EL (cell line): Measurements from ENCODE around the gene PRR14.
A peak's percentile ranks its signal among the peaks of the same experiment; 100 is the strongest.
"Not testable (repeated sequence)": the region's sequence is repeated elsewhere in the genome, so short reads cannot be mapped to it uniquely, and the experiment has no call there.

Experiments used
- DNase-seq: peaks from one replicate; pipeline ENCODE4 v3.0.0-alpha.2; 2016

PRR14 gene

DNA sequence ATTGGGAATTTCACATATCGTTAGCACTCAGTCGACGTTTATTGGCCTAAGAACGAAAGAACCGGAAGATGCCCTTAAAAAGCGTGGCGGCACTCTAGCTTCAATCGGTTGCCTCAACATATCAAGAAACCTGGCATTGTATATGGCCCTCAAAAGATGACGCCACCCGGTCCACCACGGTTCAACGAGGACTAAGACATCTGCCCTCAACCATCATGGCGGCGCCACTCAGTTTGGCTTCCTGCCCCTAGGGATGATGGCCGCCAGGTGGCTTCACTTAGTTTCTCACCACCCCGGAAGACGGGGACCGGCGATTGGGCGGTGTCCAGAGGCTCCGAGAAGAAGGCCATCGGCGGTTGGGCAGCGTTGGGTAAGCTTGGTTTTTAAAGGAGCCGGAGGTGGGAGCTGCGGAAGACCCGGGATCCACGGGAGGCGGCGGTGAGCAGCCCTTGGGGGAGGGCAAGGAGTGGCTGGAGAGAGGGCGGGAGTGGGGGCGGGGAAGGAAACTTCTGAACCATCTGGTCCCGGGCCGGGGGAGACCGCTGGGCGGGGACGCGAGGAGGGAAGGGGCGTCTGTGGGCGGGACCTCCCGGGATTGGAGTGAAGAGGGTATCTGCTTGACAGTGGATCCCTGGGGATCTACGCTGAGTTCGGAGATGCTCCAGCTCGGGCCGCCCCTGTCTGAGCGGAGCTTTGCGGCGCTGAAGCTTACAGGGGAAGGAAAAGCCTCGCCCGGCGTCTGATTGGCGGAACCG, at the start of gene PRR14:
Gene PRR14 (plus strand): TSS at position 592 of the 755 bp plus-strand sequence. CDS start 686 bp downstream, outside the sequence.
- peak; percentile 100 for DNase-seq

GRCh38 chr16:30601966-30602365, 48.8 kb upstream of the PRR14 start:
- DNase-seq = no peak

DNA sequence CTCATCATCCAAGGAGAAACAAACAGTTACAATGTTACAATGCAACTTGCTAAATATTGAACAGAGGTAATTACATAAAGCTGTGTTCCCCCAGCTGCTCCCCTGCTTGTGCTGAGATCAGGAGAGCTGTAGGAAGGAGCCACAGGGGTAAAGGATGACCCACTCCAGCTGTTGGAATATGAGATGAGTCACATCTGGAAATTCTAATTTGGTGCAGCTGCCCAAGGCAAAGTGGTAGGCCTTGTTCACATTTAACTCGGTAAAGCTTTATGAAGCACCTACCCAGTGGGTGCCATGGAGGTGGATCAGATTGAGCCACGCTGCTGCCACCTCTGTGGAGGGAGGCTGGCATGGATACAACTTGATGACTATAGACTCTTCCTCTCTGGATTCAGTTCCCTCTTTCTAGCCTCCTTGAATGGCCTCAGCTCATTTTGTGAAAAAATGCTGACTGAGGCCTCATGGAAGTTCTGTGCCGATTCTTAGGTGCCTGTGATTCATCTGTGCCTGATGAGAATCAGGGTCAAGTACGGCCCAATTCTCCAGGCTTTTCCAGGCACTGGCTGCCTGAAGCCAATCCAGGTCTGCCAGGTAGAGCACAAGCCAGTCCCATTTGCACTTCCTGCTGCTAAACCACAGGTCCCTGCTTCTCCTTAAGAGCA, 48.0 kb upstream of the PRR14 start:
- DNase-seq = peak; percentile 9

- DNase-seq = no peak
Observed at GRCh38 chr16:30603945-30604315, 46.8 kb upstream of the PRR14 start.

GRCh38 chr16:30604316-30604947, 46.3 kb upstream of the PRR14 start:
- no peak for DNase-seq

DNA sequence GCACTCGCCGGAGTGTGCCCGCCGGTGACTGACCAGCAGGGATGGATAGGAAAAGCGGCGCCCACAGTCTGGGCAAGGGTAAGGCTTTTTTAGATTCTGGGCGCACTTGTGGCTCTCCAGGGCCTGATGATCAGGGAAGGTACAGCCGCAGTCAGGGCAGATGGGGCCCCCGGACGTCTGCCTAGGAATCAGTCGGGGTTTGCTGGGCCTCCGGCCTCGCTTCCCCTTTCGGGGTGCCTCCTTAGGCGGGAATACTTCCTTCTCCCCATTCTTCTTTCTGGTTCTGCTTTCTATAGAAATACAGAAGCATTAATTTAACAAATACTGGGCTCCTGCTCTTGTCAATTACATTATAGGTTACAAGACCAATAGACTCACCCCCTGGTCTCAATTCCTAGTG, 45.6 kb upstream of the PRR14 start:
- DNase-seq = no peak

- DNase-seq = no peak
Observed at GRCh38 chr16:30606004-30606403, 44.8 kb upstream of the PRR14 start.

DNA sequence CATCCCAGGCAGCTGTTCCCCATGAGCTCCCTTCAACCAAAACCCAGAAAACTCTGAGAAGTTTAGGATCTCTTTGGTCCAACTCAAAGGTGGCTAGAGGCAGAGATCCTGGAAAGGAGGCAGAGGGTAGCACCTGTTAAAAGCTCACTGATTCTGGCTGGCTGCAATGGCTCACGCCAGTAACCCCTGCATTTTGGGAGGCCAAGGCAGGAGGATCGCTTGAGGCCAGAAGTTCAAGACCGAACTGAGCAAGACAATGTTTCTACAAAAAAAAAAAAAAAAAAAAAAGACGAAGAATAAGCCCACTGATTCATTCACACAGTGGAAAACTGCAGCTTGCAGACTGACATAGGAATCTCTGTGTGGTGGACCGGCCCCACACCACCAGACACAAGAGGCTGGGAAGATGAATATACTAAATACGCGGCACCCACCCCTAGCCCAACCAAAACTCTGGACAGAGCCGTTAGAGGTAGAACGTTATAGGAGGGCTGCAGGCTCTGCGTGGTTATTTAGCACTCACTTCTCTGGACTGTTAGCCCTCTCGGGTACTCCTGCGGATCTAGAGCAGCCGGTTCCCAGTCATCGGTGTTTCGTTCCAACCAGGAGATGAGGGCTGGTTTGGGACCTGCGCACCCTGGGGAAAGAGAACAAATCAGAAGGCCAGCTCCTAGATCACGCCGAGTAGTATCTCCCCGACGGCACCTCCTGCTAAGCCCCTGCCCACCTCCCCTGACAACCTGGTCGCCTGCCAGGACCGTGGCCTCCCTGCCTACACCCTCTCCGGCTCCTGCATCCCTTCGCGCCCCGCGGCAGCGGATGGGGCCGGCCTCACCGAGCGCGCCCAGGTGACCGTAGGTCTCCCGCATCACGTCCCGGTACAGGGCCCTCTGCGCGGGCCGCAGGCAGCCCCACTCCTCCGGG, 41.5 kb upstream of the PRR14 start:
- DNase-seq = peak; percentile 38

- DNase-seq = peak; percentile 97
Observed at GRCh38 chr16:30609926-30610839, 40.6 kb upstream of the PRR14 start, which contains the start of gene ZNF689. ZNF689 (minus strand) TSS chr16:30610389; CDS start chr16:30610041, 348 bp downstream.

- peak; percentile 28 for DNase-seq
Observed at GRCh38 chr16:30615358-30616091, 35.2 kb upstream of the PRR14 start.

DNA sequence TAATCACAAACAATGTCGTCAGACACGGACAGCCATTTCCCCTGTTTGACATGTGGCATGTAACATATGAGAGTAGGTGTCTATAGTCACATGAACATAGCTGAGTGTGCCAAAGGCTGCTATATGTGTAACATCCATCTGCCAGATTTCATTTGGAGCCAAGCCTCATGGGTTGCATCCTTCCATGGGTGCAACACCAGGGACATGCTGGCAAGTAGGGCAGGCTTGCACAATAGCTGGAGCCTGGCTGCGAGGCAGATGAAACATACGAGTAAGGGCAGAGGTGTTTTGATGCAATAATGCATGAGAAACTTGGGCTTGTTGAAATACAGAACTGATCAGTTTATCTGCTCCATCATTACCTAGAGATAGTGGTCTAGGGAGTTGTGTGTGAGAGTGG, 31.6 kb upstream of the PRR14 start:
- no peak for DNase-seq

DNA sequence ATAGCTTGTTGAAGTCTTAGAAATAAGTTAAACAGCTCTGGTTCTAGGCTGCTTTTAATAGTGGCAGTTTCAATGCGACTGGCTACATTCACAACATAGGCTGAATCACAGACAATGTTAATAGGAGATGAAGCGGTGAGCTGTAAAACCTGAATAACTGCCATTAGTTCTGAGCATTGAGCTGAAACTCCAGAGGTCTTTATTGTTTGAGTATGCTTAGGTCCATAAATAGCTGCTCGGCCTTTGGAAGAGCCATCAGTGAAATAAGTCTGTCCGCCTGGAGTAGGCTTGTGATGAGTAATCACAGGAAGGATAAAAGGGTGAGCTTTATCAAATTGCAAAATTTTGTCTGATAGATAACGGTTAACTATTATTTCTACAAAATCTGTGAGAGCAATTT, 31.1 kb upstream of the PRR14 start:
- DNase-seq = no peak

DNA sequence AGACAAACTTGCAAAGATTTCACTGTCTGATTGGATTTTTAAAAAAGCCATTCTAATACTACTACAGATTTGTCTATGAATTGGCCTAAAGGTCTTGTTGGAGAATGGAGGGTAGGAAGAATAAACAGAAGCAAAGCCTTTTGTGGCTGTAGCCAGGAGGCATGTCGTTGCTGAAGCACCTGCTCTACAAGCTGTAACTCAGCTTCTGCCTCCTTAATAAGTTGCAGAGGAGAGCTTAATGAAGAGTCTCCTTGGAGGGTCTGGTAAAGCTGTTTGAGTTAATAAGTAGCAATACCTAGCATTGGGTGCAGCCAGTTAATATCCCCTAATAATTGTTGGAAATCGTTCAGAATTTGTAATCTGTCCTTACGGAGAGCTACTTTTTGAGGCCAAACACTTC, 30.6 kb upstream of the PRR14 start:
- no peak for DNase-seq

DNA sequence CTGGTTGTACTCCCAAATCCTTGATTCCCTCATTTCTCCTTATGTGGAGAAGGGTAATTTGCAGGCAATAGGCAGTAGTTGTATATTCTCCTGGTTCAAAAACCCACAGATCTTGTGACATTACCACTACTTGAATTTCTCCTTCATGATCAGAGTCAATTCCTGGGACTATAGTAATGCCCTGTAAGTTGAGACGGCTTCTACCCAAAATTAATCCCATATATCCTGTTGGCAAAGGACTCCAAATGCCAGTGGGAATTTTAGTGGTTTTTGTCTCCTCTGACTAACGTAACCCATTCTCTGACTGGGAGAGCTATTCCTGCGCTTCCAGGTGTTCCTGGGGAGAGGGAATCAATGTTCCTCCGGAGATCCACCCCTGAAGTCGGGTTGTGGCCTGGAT, 29.0 kb upstream of the PRR14 start:
- DNase-seq = peak; percentile 41

DNA sequence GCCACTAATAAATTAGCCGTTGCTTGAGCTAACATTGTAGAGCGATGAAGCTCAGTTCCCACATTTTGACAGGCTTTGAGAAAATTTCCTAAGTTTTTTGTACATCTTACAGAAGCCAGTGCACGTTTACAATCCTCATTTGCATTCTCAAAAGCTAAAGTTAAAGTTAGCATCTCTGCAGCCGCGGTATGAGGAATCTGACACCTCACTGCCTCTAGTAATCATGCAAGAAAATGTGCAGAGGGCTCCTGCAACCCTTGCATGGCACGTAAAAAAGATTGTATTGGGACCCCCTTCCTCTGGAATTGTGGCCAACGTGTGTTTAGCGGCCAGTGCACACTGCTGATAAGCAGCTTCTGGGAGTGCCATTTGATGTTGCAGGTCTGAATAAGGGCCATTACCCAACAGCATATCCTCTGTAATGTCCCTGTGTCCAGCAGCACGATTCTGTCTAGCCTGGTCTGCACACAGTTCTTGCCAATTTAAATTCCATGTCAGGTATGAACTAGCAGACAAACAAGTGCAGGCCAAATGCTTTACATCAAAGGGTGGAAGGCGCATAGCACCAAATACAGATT, 28.2 kb upstream of the PRR14 start:
- DNase-seq = no peak

DNA sequence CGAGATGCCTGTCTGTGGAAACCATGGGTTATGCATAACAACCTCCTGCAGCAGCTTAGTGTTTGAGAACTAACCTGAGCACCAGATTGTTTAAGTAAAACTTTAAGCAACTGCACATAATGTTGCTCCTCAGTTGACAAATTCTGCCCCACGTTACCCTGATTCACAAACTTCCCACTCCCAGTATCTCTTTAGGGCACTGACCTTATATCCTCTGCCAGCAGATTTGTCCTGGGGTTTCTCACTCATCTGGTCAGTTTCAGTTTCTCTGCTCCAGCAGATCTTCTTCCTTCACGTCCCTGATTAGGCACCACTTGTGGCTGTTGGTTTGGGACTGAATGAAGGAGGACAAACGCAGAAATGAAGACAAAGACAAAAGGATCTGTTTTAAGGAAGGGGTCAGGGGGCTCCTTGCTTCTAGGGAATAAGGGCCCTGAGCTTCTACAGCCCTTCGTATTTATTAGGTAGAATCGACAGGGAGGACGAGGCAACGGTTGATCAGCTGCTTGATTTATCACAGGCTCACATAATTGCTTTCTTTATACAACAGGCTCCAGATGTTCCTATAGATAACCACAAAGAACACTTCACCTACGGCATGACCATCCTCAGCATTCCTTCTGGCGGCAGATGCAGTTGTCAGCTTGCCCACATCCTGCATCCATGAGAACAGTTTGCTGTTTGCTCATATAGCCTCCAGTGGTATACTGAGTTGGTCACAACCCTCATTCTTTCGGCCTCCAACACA, 27.1 kb upstream of the PRR14 start:
- peak; percentile 6 for DNase-seq

- no peak for DNase-seq
Observed at GRCh38 chr16:30626236-30626635, 24.5 kb upstream of the PRR14 start.

DNA sequence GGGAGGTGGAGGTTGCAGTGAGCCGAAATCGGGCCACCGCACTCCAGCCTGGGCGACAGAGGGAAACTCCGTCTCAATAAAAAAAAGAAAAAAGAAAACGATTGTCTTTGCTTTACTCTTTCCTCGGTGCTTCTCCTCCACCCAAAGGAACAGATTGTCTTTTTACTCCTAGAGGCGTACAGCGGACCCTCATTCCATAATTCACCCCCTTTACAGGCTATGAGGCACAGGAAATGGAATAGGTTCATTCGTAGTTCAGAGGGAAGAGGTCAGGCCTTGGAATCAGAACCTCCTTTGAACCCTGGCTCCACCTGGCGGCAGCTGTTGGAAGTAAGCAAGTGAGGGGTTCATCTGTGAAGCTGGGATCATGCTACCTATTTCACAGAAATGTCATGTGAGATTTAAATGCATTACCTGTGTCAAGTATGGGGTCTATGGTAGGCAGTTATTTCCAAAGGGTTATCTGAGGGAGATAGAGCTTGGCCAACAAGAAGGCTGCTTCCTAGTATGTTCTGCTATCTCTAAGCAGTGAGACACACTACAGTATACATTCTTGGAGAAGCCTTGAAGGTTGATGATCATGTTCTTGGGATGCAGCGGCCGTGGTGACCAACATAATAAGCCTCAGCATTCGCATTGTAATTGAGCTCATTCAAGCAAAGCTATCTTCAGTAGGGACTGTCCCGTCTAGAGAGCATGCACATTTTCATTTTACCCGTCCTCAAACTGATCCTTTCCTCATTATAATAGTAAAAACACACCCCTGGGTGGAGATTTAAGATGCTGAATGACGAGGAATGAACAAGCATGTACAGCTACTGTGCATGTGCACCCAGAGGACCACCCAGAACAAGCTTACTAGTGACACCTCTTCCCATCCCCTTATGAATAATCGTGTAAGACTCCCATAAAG, 21.9 kb upstream of the PRR14 start:
- DNase-seq = peak; percentile 73

DNA sequence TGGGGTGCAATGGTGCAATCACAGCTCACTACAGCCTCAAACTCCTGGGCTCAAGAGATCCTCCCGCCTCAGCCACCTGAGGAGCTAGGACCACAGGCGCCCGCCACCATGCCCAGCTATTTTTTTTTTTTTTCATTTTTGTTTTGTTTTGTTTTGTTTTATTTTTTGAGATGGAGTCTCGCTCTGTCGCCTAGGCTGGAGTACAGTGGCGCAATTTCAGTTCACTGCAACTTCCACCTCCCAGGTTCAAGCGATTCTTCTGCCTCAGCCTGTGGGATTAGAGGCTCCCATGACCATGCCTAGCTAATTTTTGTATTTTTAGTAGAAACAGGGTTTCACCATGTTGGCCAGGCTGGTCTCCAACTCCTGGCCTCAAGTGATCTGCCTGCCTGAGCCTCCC, 18.3 kb upstream of the PRR14 start:
- DNase-seq = not testable (repeated sequence)
